HCT116 (cell line): ENCODE measurements around the gene RNF215.

ENCODE experiments used
- CEBPB ChIP-seq: IDR thresholded peaks from 2 replicates; pipeline ENCODE4 v1.6.1; 2012; ENCODE audit warnings: low read depth
- EZH2 ChIP-seq: fragments of 200-600 bp; sonication (generic); IDR thresholded peaks from 2 replicates; pipeline ENCODE4 v1.6.1; 2017; ENCODE audit warnings: antibody characterized with exemption, mixed run types
- EZH2phosphoT487 ChIP-seq: fragments of 200-600 bp; IDR thresholded peaks from 2 replicates; pipeline ENCODE4 v1.6.1; 2018; ENCODE audit warnings: antibody characterized with exemption, borderline replicate concordance
- POLR2A ChIP-seq: IDR thresholded peaks from 2 replicates; pipeline ENCODE4 v1.7.0; 2011; ENCODE audit warnings: borderline replicate concordance; ENCODE audit not compliant: insufficient read depth, insufficient read length; ENCODE audit errors: extremely low read depth
- POLR2AphosphoS5 ChIP-seq: IDR thresholded peaks from 2 replicates; pipeline ENCODE4 v1.6.1; 2011; ENCODE audit warnings: mild to moderate bottlenecking, low read depth, low read length, moderate library complexity
- RAD21 ChIP-seq: IDR thresholded peaks from 2 replicates; pipeline ENCODE4 v1.6.1; 2012; ENCODE audit warnings: low read depth, mild to moderate bottlenecking
- SP1 ChIP-seq: IDR thresholded peaks from 2 replicates; pipeline ENCODE4 v1.6.1; 2012; ENCODE audit warnings: low read depth
- TF ChIP-seq, protein P1 (sequence below): IDR thresholded peaks from 2 replicates; pipeline ENCODE4 v1.6.1; 2011; ENCODE audit warnings: mild to moderate bottlenecking, low read length, moderate library complexity; ENCODE audit not compliant: insufficient replicate concordance; ENCODE audit errors: extremely low read depth
- TF ChIP-seq, protein P2 (sequence below), 3 experiments: fragments of 200-600 bp in 1 of 3; sonication (generic) in 1 of 3; IDR thresholded peaks in 2 of 3; conservative IDR thresholded peaks in 1 of 3; 2 replicates each; pipeline ENCODE4 v1.5.1; 2012 to 2017; ENCODE audit warnings: low read depth in 2 of 3, low read length in 2 of 3, antibody characterized with exemption in 1 of 3, borderline replicate concordance in 1 of 3, control low read depth in 1 of 3, mild to moderate bottlenecking in 1 of 3, mixed read lengths in 1 of 3, mixed run types in 1 of 3, moderate library complexity in 1 of 3; ENCODE audit not compliant: insufficient read depth in 1 of 3
- TF ChIP-seq, protein P3 (sequence below): IDR thresholded peaks from 2 replicates; pipeline ENCODE4 v1.6.1; 2012
- TF ChIP-seq, protein P4 (sequence below): IDR thresholded peaks from 2 replicates; pipeline ENCODE4 v1.6.1; 2012; ENCODE audit warnings: low read depth
- TF ChIP-seq, protein P5 (sequence below): IDR thresholded peaks from 2 replicates; pipeline ENCODE4 v1.6.1; 2012

DNA sequence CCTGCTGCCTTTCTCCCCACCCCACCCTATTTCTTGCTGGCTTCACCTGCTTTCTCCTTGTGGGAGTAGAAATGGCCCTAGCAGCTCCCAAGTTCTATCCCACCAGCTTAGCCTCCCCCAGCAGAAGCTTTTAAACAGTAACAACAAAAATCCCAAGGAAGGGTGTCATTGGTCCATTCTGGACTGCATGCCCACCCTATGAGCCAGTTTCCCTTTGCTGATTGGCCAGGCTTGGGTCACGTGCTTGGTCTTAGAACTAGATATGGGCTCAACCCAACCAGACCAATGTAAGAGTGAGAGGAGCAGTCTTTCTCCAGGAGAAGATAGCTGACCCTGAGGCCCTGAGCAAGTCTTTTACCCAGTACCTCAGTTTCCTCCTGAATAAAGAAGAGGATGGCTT is 40.7 kb upstream of the RNF215 start:
- TF ChIP-seq EZH2phosphoT487, result no peak
- no peak for TF ChIP-seq POLR2A
- TF ChIP-seq, protein P1, sequence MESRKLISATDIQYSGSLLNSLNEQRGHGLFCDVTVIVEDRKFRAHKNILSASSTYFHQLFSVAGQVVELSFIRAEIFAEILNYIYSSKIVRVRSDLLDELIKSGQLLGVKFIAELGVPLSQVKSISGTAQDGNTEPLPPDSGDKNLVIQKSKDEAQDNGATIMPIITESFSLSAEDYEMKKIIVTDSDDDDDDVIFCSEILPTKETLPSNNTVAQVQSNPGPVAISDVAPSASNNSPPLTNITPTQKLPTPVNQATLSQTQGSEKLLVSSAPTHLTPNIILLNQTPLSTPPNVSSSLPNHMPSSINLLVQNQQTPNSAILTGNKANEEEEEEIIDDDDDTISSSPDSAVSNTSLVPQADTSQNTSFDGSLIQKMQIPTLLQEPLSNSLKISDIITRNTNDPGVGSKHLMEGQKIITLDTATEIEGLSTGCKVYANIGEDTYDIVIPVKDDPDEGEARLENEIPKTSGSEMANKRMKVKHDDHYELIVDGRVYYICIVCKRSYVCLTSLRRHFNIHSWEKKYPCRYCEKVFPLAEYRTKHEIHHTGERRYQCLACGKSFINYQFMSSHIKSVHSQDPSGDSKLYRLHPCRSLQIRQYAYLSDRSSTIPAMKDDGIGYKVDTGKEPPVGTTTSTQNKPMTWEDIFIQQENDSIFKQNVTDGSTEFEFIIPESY, result no peak
- TF ChIP-seq, protein P2, sequence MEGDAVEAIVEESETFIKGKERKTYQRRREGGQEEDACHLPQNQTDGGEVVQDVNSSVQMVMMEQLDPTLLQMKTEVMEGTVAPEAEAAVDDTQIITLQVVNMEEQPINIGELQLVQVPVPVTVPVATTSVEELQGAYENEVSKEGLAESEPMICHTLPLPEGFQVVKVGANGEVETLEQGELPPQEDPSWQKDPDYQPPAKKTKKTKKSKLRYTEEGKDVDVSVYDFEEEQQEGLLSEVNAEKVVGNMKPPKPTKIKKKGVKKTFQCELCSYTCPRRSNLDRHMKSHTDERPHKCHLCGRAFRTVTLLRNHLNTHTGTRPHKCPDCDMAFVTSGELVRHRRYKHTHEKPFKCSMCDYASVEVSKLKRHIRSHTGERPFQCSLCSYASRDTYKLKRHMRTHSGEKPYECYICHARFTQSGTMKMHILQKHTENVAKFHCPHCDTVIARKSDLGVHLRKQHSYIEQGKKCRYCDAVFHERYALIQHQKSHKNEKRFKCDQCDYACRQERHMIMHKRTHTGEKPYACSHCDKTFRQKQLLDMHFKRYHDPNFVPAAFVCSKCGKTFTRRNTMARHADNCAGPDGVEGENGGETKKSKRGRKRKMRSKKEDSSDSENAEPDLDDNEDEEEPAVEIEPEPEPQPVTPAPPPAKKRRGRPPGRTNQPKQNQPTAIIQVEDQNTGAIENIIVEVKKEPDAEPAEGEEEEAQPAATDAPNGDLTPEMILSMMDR (IDR thresholded peaks at IDR 0.05 in 2 of 3, conservative IDR thresholded peaks at IDR 0.05 in 1 of 3; ENCODE audit: borderline replicate concordance in 1 of 3, insufficient read depth in 1 of 3, low read depth in 2 of 3, low read length in 2 of 3), result no peak
- TF ChIP-seq EZH2, result no peak
- no peak for TF ChIP-seq POLR2AphosphoS5
- TF ChIP-seq SP1, result no peak
- TF ChIP-seq, protein P3, sequence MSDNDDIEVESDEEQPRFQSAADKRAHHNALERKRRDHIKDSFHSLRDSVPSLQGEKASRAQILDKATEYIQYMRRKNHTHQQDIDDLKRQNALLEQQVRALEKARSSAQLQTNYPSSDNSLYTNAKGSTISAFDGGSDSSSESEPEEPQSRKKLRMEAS, result no peak
- TF ChIP-seq CEBPB, result no peak
- TF ChIP-seq, protein P4, sequence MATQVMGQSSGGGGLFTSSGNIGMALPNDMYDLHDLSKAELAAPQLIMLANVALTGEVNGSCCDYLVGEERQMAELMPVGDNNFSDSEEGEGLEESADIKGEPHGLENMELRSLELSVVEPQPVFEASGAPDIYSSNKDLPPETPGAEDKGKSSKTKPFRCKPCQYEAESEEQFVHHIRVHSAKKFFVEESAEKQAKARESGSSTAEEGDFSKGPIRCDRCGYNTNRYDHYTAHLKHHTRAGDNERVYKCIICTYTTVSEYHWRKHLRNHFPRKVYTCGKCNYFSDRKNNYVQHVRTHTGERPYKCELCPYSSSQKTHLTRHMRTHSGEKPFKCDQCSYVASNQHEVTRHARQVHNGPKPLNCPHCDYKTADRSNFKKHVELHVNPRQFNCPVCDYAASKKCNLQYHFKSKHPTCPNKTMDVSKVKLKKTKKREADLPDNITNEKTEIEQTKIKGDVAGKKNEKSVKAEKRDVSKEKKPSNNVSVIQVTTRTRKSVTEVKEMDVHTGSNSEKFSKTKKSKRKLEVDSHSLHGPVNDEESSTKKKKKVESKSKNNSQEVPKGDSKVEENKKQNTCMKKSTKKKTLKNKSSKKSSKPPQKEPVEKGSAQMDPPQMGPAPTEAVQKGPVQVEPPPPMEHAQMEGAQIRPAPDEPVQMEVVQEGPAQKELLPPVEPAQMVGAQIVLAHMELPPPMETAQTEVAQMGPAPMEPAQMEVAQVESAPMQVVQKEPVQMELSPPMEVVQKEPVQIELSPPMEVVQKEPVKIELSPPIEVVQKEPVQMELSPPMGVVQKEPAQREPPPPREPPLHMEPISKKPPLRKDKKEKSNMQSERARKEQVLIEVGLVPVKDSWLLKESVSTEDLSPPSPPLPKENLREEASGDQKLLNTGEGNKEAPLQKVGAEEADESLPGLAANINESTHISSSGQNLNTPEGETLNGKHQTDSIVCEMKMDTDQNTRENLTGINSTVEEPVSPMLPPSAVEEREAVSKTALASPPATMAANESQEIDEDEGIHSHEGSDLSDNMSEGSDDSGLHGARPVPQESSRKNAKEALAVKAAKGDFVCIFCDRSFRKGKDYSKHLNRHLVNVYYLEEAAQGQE, result no peak
- TF ChIP-seq RAD21, result no peak
- TF ChIP-seq, protein P5, sequence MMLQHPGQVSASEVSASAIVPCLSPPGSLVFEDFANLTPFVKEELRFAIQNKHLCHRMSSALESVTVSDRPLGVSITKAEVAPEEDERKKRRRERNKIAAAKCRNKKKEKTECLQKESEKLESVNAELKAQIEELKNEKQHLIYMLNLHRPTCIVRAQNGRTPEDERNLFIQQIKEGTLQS, result no peak
